Cardiac muscle cell (in vitro differentiated cells and primary cell): ENCODE measurements around the gene MIF. TPM values are rescaled to one million over a fixed set of nuclear protein-coding genes. Genes with fewer than 3 reads are reported as not detected.

Source experiments
- DNase-seq, 2 donors: peaks; one replicate each; pipeline versions ENCODE4 v3.0.0 to v3.0.0-alpha.2; 2010 to 2017; ENCODE audit warnings: low read depth in 1 of 2, low spot score in 1 of 2
- H3K27ac ChIP-seq: fragments of 200-600 bp; sonication (generic); 2 replicates; pipeline ENCODE4 v1.5.1; 2016
- H3K27me3 ChIP-seq: fragments of 200-600 bp; sonication (generic); 2 replicates; pipeline ENCODE4 v1.6.0; 2016; ENCODE audit warnings: control low read depth
- H3K36me3 ChIP-seq: fragments of 200-600 bp; sonication (generic); 2 replicates; pipeline ENCODE4 v1.5.1; 2016; ENCODE audit warnings: control low read depth
- H3K4me1 ChIP-seq: fragments of 200-600 bp; sonication (generic); 2 replicates; pipeline ENCODE4 v1.8.1; 2017; ENCODE audit warnings: low read depth, mild to moderate bottlenecking, mixed run types
- H3K4me3 ChIP-seq: fragments of 200-600 bp; sonication (generic); 2 replicates; pipeline ENCODE4 v1.5.1; 2016; ENCODE audit warnings: mild to moderate bottlenecking
- H3K9me3 ChIP-seq: fragments of 200-600 bp; sonication (generic); 2 replicates; pipeline ENCODE4 v1.5.1; 2017; ENCODE audit warnings: low read depth, mild to moderate bottlenecking, control low read depth
- polyA plus RNA-seq: library from polyadenylated mRNA; unstranded; fragments of >200 nt; fragmentation: Nextera tagmentation; extraction: Ambion mirVana; gene quantifications from 2 replicates; pipeline ENCODE4 v1.2.1, GENCODE V29; 2016
- total RNA-seq: library from RNA; depleted of rRNA; stranded (reverse); fragments of >200 nt; gene quantifications from 2 replicates; pipeline ENCODE4 v1.2.3, GENCODE V29; 2016
- TF ChIP-seq, protein P1 (sequence below): IDR thresholded peaks from 2 replicates; pipeline ENCODE4 v1.5.1; 2012; ENCODE audit warnings: low read depth, mild to moderate bottlenecking, low read length

MIF gene
- total and polyA plus RNA-seq, 2 experiments from 2014 or later = 855 to 4,717 TPM

DNA sequence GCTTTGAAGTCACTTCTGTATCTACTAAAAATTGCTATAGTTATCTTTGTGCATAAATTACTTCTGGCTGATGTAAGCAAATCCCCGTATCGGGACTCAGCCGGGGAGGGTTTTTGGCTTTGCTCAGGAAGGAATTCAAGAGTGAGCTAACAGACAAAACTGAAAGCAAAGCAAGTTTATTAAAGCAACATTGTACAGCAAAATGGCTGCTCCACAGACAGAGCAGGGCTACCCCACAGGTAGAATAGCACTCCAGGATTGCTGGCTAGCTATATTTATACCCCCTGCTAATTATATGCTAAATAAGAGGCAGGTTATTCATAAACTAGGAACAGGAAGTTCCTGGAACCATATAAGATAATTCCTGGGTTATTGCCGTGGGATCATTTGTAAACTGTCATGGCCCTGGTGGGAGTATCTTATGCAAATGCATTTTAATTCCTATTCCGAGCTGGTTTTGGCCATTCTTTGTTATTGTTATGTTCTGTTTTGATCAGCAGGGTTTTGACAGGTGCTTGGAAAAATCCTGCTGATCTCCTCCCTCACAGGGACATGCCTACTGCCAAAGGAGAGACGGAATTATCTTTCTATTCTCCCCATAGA lies 15.2 kb downstream of the MIF start:
- DNase-seq = peak in 1 of 2 donors; percentile 52
- Histone ChIP-seq H3K4me3 (no peak overlapping the region), H3K27me3 (no peaks in the 10 kb centered on the region), H3K9me3 (no peaks in the 10 kb centered on the region), H3K4me1 (no peaks in the 10 kb centered on the region), H3K27ac (no peak overlapping the region), H3K36me3 (no peaks in the 10 kb centered on the region)
- TF ChIP-seq, protein P1, sequence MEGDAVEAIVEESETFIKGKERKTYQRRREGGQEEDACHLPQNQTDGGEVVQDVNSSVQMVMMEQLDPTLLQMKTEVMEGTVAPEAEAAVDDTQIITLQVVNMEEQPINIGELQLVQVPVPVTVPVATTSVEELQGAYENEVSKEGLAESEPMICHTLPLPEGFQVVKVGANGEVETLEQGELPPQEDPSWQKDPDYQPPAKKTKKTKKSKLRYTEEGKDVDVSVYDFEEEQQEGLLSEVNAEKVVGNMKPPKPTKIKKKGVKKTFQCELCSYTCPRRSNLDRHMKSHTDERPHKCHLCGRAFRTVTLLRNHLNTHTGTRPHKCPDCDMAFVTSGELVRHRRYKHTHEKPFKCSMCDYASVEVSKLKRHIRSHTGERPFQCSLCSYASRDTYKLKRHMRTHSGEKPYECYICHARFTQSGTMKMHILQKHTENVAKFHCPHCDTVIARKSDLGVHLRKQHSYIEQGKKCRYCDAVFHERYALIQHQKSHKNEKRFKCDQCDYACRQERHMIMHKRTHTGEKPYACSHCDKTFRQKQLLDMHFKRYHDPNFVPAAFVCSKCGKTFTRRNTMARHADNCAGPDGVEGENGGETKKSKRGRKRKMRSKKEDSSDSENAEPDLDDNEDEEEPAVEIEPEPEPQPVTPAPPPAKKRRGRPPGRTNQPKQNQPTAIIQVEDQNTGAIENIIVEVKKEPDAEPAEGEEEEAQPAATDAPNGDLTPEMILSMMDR = no peak

DNA sequence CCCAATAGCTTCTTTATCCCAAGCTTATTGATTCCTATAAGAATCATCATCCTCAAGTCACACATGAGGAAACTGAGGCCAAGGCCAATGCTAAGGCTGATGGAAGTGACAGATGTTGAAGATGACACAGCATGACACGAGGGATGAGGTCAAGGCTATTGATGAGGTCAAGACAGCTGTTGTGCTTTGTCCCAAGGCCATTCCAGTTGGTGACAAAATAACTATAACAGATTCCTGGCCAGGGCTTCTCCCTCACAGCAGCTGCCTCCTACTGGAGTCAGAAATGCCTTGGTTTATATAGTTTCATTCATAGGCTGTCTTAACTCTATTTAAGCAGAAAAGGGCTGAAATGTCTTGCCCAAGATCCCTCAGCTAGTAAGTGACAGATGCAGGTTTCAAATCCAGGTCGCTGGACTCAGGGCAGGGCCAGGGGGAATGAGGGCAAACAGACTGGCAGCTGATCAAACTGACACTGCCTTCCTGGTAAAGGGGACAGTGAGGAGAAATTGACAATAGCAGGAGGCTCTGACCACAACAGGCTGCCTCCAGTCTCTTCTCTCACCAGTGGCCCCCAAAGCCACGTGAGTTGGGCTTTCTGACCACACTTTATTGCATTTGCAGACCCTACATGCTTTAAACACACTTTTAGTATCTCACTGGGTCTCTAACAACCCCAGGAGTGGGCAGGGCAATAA lies 16.5 kb downstream of the MIF start:
- Histone ChIP-seq H3K4me1 (no peaks in the 10 kb centered on the region), H3K9me3 (no peaks in the 10 kb centered on the region), H3K27me3 (no peaks in the 10 kb centered on the region), H3K4me3 (no peak overlapping the region), H3K27ac (no peak overlapping the region), H3K36me3 (no peaks in the 10 kb centered on the region)
- TF ChIP-seq, protein P1 = no peak
- no peak for DNase-seq

DNA sequence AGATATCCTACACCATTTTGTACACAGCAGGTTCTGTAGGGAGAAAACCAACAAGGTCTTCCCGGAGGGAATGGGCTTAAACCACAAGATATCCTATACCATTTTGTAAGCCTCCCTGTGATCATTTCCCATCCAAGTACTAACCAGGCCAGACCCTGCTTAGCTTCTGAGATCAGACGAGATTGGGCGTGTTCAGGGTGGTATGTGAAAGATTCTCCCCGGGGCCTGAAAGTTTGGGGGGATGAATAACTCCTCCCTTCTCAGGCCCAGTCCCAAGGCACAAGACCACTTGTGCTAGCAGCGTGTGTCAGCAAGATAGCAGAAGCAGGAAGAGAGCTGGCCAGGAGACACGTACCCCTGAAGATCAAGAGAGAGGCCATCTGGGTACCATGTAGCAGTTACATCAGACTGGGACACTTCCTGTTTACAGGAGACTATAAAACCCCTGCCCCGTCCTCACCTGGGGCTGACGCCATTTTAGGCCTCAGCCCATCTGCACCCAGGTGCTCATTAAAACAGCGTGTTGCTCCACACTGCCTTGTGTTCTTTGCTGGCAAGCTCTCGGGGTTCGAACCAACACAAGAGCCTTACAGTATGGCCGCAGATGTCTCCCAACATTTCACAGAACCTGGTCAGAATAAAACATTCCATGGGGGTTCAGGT lies 17.3 kb downstream of the MIF start:
- Histone ChIP-seq H3K36me3 (no peaks in the 10 kb centered on the region), H3K27ac (no peak overlapping the region), H3K27me3 (no peaks in the 10 kb centered on the region), H3K9me3 (no peaks in the 10 kb centered on the region), H3K4me3 (no peak overlapping the region), H3K4me1 (no peaks in the 10 kb centered on the region)
- TF ChIP-seq, protein P1 = no peak
- DNase-seq = no peak

DNA sequence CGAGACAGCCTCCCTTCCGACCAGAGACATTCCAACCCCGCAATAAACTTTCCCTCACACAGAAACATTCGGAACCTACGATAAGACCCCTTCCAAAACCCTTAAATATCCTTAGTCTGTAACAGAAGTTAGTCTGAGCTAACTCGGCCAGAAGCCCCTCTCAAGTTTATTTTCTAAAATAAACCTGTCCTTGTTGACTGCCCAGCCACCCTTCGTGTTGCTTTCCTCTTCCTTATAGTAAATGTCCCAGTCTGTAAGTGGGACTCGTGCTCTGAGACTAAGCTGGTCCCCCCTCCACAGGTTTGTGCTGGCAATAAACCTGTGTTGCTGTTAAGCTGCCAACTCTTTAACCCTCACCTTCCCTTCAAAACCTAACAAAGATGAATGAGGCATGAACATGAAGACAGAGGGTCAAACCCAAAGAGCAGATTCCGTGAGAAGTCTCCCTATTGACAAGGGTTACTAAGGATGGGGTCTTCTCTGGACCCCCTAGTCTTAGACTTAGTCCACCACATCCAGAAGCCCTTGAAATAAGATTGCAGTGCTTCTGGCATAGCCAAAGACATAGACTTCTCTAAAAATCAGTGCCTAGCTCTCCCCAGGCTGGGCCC lies 18.2 kb downstream of the MIF start:
- H3K9me3 ChIP-seq = no peaks in the 10 kb centered on the region
- no peaks in the 10 kb centered on the region for H3K4me1 ChIP-seq
- DNase-seq = no peak
- no peaks in the 10 kb centered on the region for H3K27me3 ChIP-seq
- TF ChIP-seq, protein P1 = no peak
- no peak overlapping the region for H3K4me3 ChIP-seq
- H3K36me3 ChIP-seq = no peaks in the 10 kb centered on the region
- no peak overlapping the region for H3K27ac ChIP-seq

DNA sequence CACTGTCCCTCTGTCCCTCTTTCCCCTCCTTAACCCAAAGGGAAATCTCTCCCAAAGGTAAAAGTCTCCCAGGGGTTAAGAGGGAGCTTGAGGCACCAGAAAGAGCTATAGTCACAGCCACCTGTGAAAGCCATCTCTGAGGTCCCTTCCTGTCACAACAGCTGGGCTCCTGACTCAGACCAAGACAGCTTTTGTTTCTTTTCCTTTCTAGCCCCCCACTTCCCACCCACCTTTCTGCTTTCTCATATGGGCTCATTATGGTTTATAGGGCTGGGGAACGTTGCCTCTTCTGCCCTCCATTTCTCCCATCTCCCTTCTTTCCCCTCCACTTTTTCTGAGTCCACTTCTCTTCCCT lies 19.1 kb downstream of the MIF start:
- H3K36me3 ChIP-seq = no peaks in the 10 kb centered on the region
- no peaks in the 10 kb centered on the region for H3K4me1 ChIP-seq
- H3K4me3 ChIP-seq = peak overlapping the region; percentile 27
- DNase-seq = no peak
- peak overlapping the region; percentile 67 for H3K27ac ChIP-seq
- no peaks in the 10 kb centered on the region for H3K9me3 ChIP-seq
- TF ChIP-seq, protein P1 = no peak
- no peaks in the 10 kb centered on the region for H3K27me3 ChIP-seq
